Stimulated activated naive CD8-positive, alpha-beta T cell treated with anti-CD3 and anti-CD28 coated beads, Interleukin-15, Interleukin-2, amounts not matched to agents 100 ng/mL and 50 ng/mL, for 24 hours (primary cell): ENCODE data around the gene MAFB.
A peak's percentile ranks its signal among the peaks of the same experiment; 100 is the strongest.
"Not testable (repeated sequence)": the region's sequence is repeated elsewhere in the genome, so short reads cannot be mapped to it uniquely, and the experiment has no call there.

Experiments used
- H3K27ac Mint-ChIP-seq: one replicate; pipeline ENCODE4 v1.8.0; 2021; ENCODE audit warnings: mild to moderate bottlenecking, mixed read lengths
- H3K27me3 Mint-ChIP-seq: one replicate; pipeline ENCODE4 v1.8.0; 2021; ENCODE audit warnings: mixed read lengths
- H3K36me3 Mint-ChIP-seq: one replicate; pipeline ENCODE4 v1.8.0; 2021; ENCODE audit warnings: low read depth, mixed read lengths
- H3K4me1 Mint-ChIP-seq: one replicate; pipeline ENCODE4 v1.8.0; 2021; ENCODE audit warnings: low read depth, mixed read lengths
- H3K4me3 Mint-ChIP-seq: one replicate; pipeline ENCODE4 v1.8.0; 2021; ENCODE audit warnings: mild to moderate bottlenecking, mixed read lengths
- H3K9me3 Mint-ChIP-seq: one replicate; pipeline ENCODE4 v1.8.0; 2021; ENCODE audit warnings: mixed read lengths

The MAFB gene

GRCh38 chr20:40689100-40689942, at the start of gene MAFB:
TSS of gene MAFB (minus strand) at chr20:40689236. CDS start at chr20:40688850, 386 bp downstream.
- H3K27me3 Mint-ChIP-seq, result peaks cover 84% of the 10 kb centered on the region
- peak within 1 kb of the TSS; percentile 8 for H3K27ac Mint-ChIP-seq
- peaks cover 11% of the 10 kb centered on the region for H3K4me1 Mint-ChIP-seq
- no peaks in the 10 kb centered on the region for H3K36me3 Mint-ChIP-seq
- no peaks in the 10 kb centered on the region for H3K9me3 Mint-ChIP-seq
- peak within 1 kb of the TSS; percentile 65 for H3K4me3 Mint-ChIP-seq

- H3K4me3 Mint-ChIP-seq, H3K9me3 Mint-ChIP-seq, H3K4me1 Mint-ChIP-seq, H3K27ac Mint-ChIP-seq, H3K36me3 Mint-ChIP-seq: not testable (repeated sequence)
- H3K27me3 Mint-ChIP-seq, result peaks cover 21% of the 10 kb centered on the region
Measured at GRCh38 chr20:40736468-40736867, 47.4 kb upstream of the MAFB start.

DNA sequence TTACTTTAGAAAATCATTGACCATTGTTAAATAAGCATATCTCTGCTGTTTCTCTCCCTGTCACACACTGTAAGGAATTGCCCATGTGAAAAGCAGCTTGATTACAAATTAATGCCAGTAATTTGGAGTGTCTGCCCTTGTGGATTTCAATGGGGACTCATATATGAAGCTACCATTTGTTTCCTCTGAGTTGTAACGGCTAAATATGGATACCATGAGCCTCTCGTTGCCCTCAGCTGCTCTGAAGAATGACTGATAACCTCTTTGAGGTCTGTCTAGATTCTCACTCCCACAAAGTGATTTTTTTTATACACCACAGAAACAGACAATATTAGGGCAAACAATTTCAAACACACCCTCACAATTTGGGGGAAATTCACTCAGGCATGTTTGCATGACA, 40.0 kb upstream of the MAFB start:
- no peaks in the 10 kb centered on the region for H3K9me3 Mint-ChIP-seq
- H3K36me3 Mint-ChIP-seq, result no peaks in the 10 kb centered on the region

DNA sequence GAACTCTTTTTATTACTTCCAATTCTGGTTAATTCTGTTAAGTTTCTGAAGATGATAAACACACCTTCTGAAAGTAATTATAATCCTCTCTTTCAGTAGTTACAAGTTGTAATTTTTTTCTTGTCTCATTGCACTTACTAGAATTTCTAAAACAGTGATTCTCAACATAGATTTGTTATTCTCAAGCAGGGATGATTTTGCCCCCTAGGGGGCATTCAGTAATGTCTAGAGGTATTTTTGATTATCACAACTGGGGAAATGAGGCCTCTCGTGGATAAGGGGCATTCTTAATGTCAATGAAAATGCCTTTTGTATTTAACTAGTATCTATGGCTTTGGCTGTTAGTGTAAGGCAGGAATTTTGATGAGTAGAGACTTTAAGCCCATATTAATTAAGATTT, 39.4 kb upstream of the MAFB start:
- no peak overlapping the region for H3K4me3 Mint-ChIP-seq
- no peaks in the 10 kb centered on the region for H3K36me3 Mint-ChIP-seq
- H3K27ac Mint-ChIP-seq, result no peak overlapping the region
- peaks cover 12% of the 10 kb centered on the region for H3K27me3 Mint-ChIP-seq
- H3K4me1 Mint-ChIP-seq, result no peaks in the 10 kb centered on the region
- no peaks in the 10 kb centered on the region for H3K9me3 Mint-ChIP-seq

More for the DNA sequence above, 40.0 kb upstream of the MAFB start:
- Mint-ChIP-seq H3K4me1 (no peaks in the 10 kb centered on the region), H3K27me3 (peaks cover 17% of the 10 kb centered on the region), H3K4me3 (no peak overlapping the region), H3K27ac (no peak overlapping the region)

GRCh38 chr20:40727960-40728359, 38.9 kb upstream of the MAFB start:
- Mint-ChIP-seq H3K4me3 (no peak overlapping the region), H3K27ac (no peak overlapping the region), H3K4me1 (no peaks in the 10 kb centered on the region), H3K9me3 (no peaks in the 10 kb centered on the region), H3K36me3 (no peaks in the 10 kb centered on the region), H3K27me3 (peaks cover 9% of the 10 kb centered on the region)

- Mint-ChIP-seq H3K4me3 (no peak overlapping the region), H3K4me1 (no peaks in the 10 kb centered on the region), H3K36me3 (no peaks in the 10 kb centered on the region), H3K27ac (no peak overlapping the region), H3K9me3 (no peaks in the 10 kb centered on the region), H3K27me3 (peaks cover 9% of the 10 kb centered on the region)
Measured at GRCh38 chr20:40726776-40727175, 37.7 kb upstream of the MAFB start.

DNA sequence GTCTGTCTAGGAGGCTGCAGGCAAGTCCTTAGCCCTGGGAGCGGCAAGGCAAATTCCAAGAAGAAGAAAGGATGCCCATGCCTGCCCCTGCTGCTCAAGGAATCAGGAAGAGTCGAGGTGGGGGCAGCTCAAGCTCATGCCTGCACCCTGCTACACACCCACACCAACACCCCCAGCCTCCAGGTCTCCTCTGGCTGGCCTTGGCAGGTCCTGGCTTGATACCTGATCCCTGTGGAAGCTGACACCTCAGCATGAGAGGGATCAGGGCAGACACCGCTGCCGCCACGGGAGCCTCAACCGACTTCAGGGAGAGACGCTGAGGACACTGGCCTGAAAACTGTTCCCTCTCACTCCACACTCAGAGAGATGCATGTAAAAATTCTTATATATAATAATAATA, 35.5 kb upstream of the MAFB start:
- Mint-ChIP-seq H3K9me3 (no peaks in the 10 kb centered on the region), H3K27me3 (peaks cover 15% of the 10 kb centered on the region), H3K36me3 (no peaks in the 10 kb centered on the region), H3K27ac (no peak overlapping the region), H3K4me3 (no peak overlapping the region), H3K4me1 (no peaks in the 10 kb centered on the region)

- no peaks in the 10 kb centered on the region for H3K4me1 Mint-ChIP-seq
- H3K27me3 Mint-ChIP-seq, result peaks cover 5% of the 10 kb centered on the region
- H3K36me3 Mint-ChIP-seq, result no peaks in the 10 kb centered on the region
- H3K27ac Mint-ChIP-seq, result no peak overlapping the region
- no peak overlapping the region for H3K4me3 Mint-ChIP-seq
- no peaks in the 10 kb centered on the region for H3K9me3 Mint-ChIP-seq
Measured at GRCh38 chr20:40720826-40721225, 31.8 kb upstream of the MAFB start.

DNA sequence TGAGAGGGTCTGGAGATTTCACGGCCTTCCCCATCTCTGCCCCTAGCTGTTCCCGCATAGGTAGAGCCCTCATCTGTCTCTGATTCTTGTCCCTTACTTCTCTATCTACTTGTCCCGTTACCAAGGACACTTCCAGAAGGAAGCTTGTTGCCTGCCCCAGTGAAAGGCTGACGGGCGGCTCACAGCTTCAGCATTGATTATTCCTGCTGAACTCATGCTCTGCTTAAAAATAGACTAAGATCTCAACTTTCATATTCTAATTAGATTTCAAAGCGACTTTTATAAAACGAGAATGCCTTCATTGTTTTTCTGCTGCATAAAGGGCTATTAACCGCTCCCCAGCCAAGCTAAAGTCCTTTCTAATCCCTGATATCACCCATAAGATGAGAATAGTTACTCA, 31.1 kb upstream of the MAFB start:
- Mint-ChIP-seq H3K36me3 (no peaks in the 10 kb centered on the region), H3K4me1 (no peaks in the 10 kb centered on the region), H3K27ac (no peak overlapping the region), H3K4me3 (no peak overlapping the region), H3K27me3 (peaks cover 5% of the 10 kb centered on the region), H3K9me3 (no peaks in the 10 kb centered on the region)

GRCh38 chr20:40718982-40719729, 30.1 kb upstream of the MAFB start:
- no peaks in the 10 kb centered on the region for H3K36me3 Mint-ChIP-seq
- H3K4me1 Mint-ChIP-seq, result no peaks in the 10 kb centered on the region
- no peak overlapping the region for H3K27ac Mint-ChIP-seq
- H3K9me3 Mint-ChIP-seq, result no peaks in the 10 kb centered on the region
- peaks cover 5% of the 10 kb centered on the region for H3K27me3 Mint-ChIP-seq
- no peak overlapping the region for H3K4me3 Mint-ChIP-seq

GRCh38 chr20:40718214-40718977, 29.4 kb upstream of the MAFB start:
- Mint-ChIP-seq H3K4me1 (no peaks in the 10 kb centered on the region), H3K9me3 (no peaks in the 10 kb centered on the region), H3K4me3 (no peak overlapping the region), H3K27ac (no peak overlapping the region), H3K36me3 (no peaks in the 10 kb centered on the region), H3K27me3 (peaks cover 5% of the 10 kb centered on the region)

DNA sequence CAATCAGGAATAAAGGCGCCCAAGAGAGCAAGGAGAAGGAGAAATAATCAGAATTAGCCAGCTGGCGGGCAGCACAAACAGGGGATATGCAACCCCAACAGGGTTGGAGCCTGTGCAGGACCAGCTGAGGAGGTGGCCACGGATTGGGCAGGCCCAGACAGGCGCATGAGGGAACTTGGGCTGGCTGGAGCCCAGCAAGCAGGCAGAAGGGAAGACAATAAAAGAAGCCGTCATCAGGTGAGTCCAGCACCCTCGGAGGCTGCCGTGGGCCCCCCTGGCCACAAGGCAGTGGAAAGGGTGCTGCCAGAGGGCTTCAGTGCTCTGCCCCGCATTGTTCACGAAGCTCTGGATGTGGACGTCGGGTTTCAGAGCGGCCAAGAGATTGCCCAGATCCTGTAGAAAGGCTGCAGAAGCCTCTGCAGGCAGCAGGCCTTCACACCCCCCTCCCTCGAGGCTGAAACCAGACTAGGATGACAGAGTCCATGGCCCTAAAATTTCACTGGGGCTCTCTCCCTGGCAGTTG, 28.4 kb upstream of the MAFB start:
- Mint-ChIP-seq H3K4me1 (no peaks in the 10 kb centered on the region), H3K27ac (no peak overlapping the region), H3K9me3 (no peaks in the 10 kb centered on the region), H3K27me3 (peaks cover 9% of the 10 kb centered on the region), H3K4me3 (no peak overlapping the region), H3K36me3 (no peaks in the 10 kb centered on the region)

DNA sequence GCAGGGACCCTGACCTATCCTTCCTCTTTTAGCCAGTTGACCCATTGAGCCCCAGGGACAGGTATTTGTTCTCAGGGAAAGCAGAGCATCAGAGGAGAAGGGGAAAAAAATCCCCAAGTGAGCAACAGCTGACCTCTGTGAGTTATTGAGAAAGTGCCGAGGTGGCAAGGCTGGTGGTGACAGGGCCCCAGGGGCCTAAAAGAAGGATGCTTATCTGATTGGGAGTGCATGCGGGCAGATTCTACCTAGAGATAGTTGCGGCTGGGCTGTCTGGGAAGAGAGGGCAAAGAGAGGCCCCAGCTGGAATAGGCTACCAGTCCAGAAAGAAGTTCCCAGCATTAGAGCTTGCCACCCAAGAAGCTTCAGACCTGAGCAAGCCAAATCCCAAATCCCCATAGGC, 26.5 kb upstream of the MAFB start:
- Mint-ChIP-seq H3K27ac (no peak overlapping the region), H3K27me3 (peaks cover 18% of the 10 kb centered on the region), H3K9me3 (no peaks in the 10 kb centered on the region), H3K4me1 (no peaks in the 10 kb centered on the region), H3K4me3 (no peak overlapping the region), H3K36me3 (no peaks in the 10 kb centered on the region)

- Mint-ChIP-seq H3K27me3 (peaks cover 21% of the 10 kb centered on the region), H3K9me3 (no peaks in the 10 kb centered on the region)
Measured at GRCh38 chr20:40714916-40715315, 25.9 kb upstream of the MAFB start.

DNA sequence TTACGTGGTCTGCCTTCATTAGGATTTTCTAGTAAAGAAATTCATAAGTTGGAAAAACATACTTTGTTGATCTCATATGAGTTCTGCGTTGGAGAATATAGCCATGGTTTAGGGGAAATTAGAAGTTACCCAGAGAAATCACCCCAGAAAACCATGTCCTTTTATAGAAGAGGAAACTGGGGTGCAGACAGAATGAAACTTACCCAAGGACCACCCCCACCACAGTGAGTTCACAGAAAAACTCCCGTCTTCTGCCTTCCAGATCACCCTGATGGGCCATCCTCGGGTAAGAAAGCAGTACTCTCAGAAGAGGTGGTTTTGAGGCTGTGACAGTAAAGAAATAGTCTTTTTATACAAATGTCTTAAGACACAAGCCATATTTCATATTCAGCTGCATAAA, 25.1 kb upstream of the MAFB start:
- H3K9me3 Mint-ChIP-seq, result no peaks in the 10 kb centered on the region
- no peaks in the 10 kb centered on the region for H3K4me1 Mint-ChIP-seq
- H3K36me3 Mint-ChIP-seq, result no peaks in the 10 kb centered on the region
- no peak overlapping the region for H3K27ac Mint-ChIP-seq
- H3K4me3 Mint-ChIP-seq, result no peak overlapping the region
- peaks cover 18% of the 10 kb centered on the region for H3K27me3 Mint-ChIP-seq

More at GRCh38 chr20:40714916-40715315, 25.9 kb upstream of the MAFB start:
- no peaks in the 10 kb centered on the region for H3K36me3 Mint-ChIP-seq
- no peak overlapping the region for H3K27ac Mint-ChIP-seq
- H3K4me3 Mint-ChIP-seq, result no peak overlapping the region
- H3K4me1 Mint-ChIP-seq, result no peaks in the 10 kb centered on the region
